Measurements from ENCODE around the gene LNPEP.
"Not testable (repeated sequence)": the region's sequence is repeated elsewhere in the genome, so short reads cannot be mapped to it uniquely, and the experiment has no call there.

The LNPEP gene

GRCh38 chr5:97070234-97070633, 134.4 kb downstream of the LNPEP start:
- DNase-seq = no peak

GRCh38 chr5:97071101-97071500, 135.2 kb downstream of the LNPEP start:
- no peak for DNase-seq

- DNase-seq = no peak
These were observed 136.1 kb downstream of the LNPEP start for GRCh38 chr5:97071993-97072392.

- DNase-seq = no peak
These were observed 136.8 kb downstream of the LNPEP start for GRCh38 chr5:97072696-97073095.

GRCh38 chr5:97073420-97073819, 137.5 kb downstream of the LNPEP start:
- no peak for DNase-seq

GRCh38 chr5:97074859-97075489, 139.1 kb downstream of the LNPEP start:
- no peak for DNase-seq

- no peak for DNase-seq
These were observed 139.8 kb downstream of the LNPEP start for GRCh38 chr5:97075649-97076048.

- no peak for DNase-seq
These were observed 140.2 kb downstream of the LNPEP start for GRCh38 chr5:97076098-97076497.

- no peak for DNase-seq
These were observed 141.4 kb downstream of the LNPEP start for GRCh38 chr5:97077246-97077645.

- DNase-seq = no peak
These were observed 143.3 kb downstream of the LNPEP start for GRCh38 chr5:97078958-97079743.

- DNase-seq = not testable (repeated sequence)
These were observed 149.0 kb downstream of the LNPEP start for GRCh38 chr5:97084782-97085458.

GRCh38 chr5:97085459-97086181, 149.7 kb downstream of the LNPEP start:
- peak; percentile 5 for DNase-seq

Data from CD4-positive, alpha-beta T cell treated with Interleukin-17A for 1 hour (primary cell).